ENCODE data around the gene SH3PXD2B. TPM values are rescaled to one million over a fixed set of nuclear protein-coding genes. Genes with fewer than 3 reads are reported as not detected.

The SH3PXD2B gene
- total RNA-seq, 2 experiments from 2014 or later, result 0.10 TPM; not detected in 1

DNA sequence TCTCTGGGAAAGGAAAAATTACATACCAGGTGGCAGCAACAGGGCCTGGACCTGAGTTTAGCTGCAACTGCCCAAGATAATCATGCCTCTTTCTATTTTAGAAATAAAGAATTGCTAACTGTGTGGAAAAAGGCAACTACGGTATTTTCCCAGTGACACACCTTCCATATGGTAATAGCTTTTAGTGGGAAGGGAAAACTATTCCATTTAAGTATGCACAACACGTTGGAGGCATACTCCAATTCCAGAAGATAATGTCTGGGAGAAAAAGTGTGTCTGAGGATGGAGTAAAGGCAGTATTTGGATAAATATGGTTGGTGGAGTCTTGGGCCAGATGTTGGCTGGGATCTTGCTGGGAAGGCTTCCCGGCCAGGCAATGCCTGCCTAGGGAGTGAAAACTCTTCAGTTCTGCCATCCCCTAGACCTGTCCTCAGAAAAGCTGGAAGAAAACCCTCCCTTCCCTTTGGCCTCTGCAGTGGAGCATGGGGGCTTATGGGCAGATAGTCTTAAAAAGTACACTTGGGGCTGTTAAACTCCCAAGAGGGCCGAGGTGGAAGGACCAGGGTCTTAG lies 40.6 kb downstream of the SH3PXD2B start:
- no TSS peak for BruUV-seq (replicated peaks)
- CTCF ChIA-PET (ENCODE audit: unreplicated experiment), result no interaction called here
- no peak for DNase-seq (ENCODE audit: low spot score)
- H4K20me1 ChIP-seq (ENCODE audit: insufficient read depth, low read length), result no peaks in the 10 kb centered on the region
- no peaks in the 10 kb centered on the region for H3K9me3 ChIP-seq (ENCODE audit: low read length)
- H3K36me3 ChIP-seq (ENCODE audit: insufficient read depth, low read length), result no peaks in the 10 kb centered on the region
- POLR2A ChIA-PET, result no interaction called here
- H2AFZ ChIP-seq (ENCODE audit: low read length), result no peak overlapping the region
- no peaks in the 10 kb centered on the region for H3K79me2 ChIP-seq (ENCODE audit: insufficient read depth, low read depth, low read length)
- H3K4me3 ChIP-seq (ENCODE audit: low read depth, low read length, poor library complexity, severe bottlenecking), result no peak overlapping the region
- H3K9me2 ChIP-seq (ENCODE audit: insufficient read depth, low read length), result no peaks in the 10 kb centered on the region
- TF ChIP-seq EZH2phosphoT487 (IDR thresholded peaks at IDR 0.05; ENCODE audit: borderline replicate concordance, low read depth, low read length), result no peak
- TF ChIP-seq, protein P1, sequence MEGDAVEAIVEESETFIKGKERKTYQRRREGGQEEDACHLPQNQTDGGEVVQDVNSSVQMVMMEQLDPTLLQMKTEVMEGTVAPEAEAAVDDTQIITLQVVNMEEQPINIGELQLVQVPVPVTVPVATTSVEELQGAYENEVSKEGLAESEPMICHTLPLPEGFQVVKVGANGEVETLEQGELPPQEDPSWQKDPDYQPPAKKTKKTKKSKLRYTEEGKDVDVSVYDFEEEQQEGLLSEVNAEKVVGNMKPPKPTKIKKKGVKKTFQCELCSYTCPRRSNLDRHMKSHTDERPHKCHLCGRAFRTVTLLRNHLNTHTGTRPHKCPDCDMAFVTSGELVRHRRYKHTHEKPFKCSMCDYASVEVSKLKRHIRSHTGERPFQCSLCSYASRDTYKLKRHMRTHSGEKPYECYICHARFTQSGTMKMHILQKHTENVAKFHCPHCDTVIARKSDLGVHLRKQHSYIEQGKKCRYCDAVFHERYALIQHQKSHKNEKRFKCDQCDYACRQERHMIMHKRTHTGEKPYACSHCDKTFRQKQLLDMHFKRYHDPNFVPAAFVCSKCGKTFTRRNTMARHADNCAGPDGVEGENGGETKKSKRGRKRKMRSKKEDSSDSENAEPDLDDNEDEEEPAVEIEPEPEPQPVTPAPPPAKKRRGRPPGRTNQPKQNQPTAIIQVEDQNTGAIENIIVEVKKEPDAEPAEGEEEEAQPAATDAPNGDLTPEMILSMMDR (conservative IDR thresholded peaks at IDR 0.05; ENCODE audit: low read length), result no peak
- H3K4me2 ChIP-seq (ENCODE audit: low read length), result no peak overlapping the region
- H3K27ac ChIP-seq (ENCODE audit: low read depth, low read length, poor library complexity, severe bottlenecking), result no peak overlapping the region
- intact Hi-C loops (cut with micrococcal nuclease; ENCODE audit: unreplicated experiment), result no loop called here
- H3K4me1 ChIP-seq (ENCODE audit: insufficient read depth, low read length, poor library complexity, severe bottlenecking), result no peaks in the 10 kb centered on the region

DNA sequence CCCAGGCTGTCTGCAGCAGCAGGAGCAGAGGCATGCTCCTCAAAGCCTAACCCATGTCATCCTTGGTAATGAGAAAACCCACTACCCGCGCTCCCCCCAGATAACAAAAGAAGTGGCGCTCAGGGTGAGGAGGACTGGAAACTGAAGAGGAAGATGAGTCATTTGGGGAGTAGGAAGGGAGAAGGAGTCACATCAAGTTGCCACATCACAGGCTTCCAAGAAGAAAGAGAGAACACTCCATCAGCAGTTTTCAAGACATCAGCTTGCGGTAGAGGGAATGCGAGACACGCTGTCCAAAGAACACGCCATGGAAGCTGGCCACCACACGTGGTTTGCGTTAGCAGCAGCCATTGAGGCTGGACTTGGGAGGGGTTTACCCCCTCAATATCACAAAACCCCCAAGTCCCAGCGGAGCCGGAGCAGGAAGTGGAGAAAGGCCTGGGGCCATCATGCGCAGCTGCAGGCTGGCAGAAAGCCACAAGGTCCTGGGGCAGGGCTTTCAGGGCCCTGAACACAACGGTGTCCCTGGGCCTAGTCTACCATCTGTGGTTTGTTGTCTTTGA lies 41.5 kb downstream of the SH3PXD2B start:
- Histone ChIP-seq H3K79me2 (ENCODE audit: insufficient read depth, low read depth, low read length) (no peaks in the 10 kb centered on the region), H3K4me3 (ENCODE audit: low read depth, low read length, poor library complexity, severe bottlenecking) (no peak overlapping the region), H3K4me1 (ENCODE audit: insufficient read depth, low read length, poor library complexity, severe bottlenecking) (no peaks in the 10 kb centered on the region), H3K4me2 (ENCODE audit: low read length) (no peak overlapping the region), H4K20me1 (ENCODE audit: insufficient read depth, low read length) (no peaks in the 10 kb centered on the region), H3K9me3 (ENCODE audit: low read length) (no peaks in the 10 kb centered on the region), H2AFZ (ENCODE audit: low read length) (no peak overlapping the region), H3K9me2 (ENCODE audit: insufficient read depth, low read length) (no peaks in the 10 kb centered on the region), H3K27ac (ENCODE audit: low read depth, low read length, poor library complexity, severe bottlenecking) (no peak overlapping the region), H3K36me3 (ENCODE audit: insufficient read depth, low read length) (no peaks in the 10 kb centered on the region)
- intact Hi-C loops (cut with micrococcal nuclease; ENCODE audit: unreplicated experiment), result no loop called here
- no TSS peak for BruUV-seq (replicated peaks)
- DNase-seq (ENCODE audit: low spot score), result no peak
- ChIA-PET CTCF (ENCODE audit: unreplicated experiment) (no interaction called here), POLR2A (no interaction called here)
- TF ChIP-seq, protein P1 (conservative IDR thresholded peaks at IDR 0.05; ENCODE audit: low read length), result no peak
- TF ChIP-seq EZH2phosphoT487 (IDR thresholded peaks at IDR 0.05; ENCODE audit: borderline replicate concordance, low read depth, low read length), result no peak

DNA sequence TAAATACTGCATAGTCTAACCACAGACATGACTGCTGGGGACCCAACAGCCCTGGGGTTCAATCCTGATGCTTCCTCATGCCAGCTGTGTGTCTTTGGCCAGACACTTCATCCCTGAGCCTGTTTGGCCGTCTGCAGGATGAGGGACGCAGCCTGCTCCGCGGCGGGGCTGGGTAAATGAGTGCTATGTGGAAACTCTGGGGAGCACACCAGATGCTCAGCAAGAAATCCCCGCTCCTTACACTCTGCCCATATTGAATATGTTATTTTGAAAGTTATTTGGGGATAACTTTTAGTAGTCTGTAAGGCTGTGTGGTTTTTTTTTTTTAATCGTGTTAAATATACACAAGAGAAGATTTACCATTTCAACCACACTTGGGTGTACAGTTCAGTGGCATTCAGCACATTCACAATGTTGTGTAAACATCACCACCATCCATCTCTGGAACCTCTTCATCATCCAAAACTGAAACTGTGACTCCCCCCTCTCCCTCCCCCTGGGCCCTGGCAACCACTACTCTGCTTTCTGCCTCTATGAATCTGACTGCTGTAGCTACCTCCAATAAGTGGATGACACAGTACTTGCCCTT lies 42.7 kb downstream of the SH3PXD2B start:
- Histone ChIP-seq H3K36me3 (ENCODE audit: insufficient read depth, low read length) (no peaks in the 10 kb centered on the region), H3K4me2 (ENCODE audit: low read length) (no peak overlapping the region), H3K27ac (ENCODE audit: low read depth, low read length, poor library complexity, severe bottlenecking) (no peak overlapping the region), H2AFZ (ENCODE audit: low read length) (no peak overlapping the region), H4K20me1 (ENCODE audit: insufficient read depth, low read length) (no peaks in the 10 kb centered on the region), H3K79me2 (ENCODE audit: insufficient read depth, low read depth, low read length) (no peaks in the 10 kb centered on the region), H3K4me3 (ENCODE audit: low read depth, low read length, poor library complexity, severe bottlenecking) (no peak overlapping the region), H3K9me3 (ENCODE audit: low read length) (no peaks in the 10 kb centered on the region), H3K4me1 (ENCODE audit: insufficient read depth, low read length, poor library complexity, severe bottlenecking) (no peaks in the 10 kb centered on the region), H3K9me2 (ENCODE audit: insufficient read depth, low read length) (no peaks in the 10 kb centered on the region)
- CTCF ChIA-PET (ENCODE audit: unreplicated experiment), result no interaction called here
- TF ChIP-seq EZH2phosphoT487 (IDR thresholded peaks at IDR 0.05; ENCODE audit: borderline replicate concordance, low read depth, low read length), result no peak
- TF ChIP-seq, protein P1 (conservative IDR thresholded peaks at IDR 0.05; ENCODE audit: low read length), result no peak
- POLR2A ChIA-PET, result interaction anchor here (0.6 kb wide), 1 partner anchor 631 kb away, joined by 3 read pairs; no protein-coding TSS in a partner anchor
- intact Hi-C loops (cut with micrococcal nuclease; ENCODE audit: unreplicated experiment), result no loop called here
- DNase-seq (ENCODE audit: low spot score), result no peak
- BruUV-seq (replicated peaks), result no TSS peak
